Measurements from ENCODE around the gene CNTNAP2.

GRCh38 chr7:148022832-148023231 is 1906.2 kb downstream of the CNTNAP2 start:
- TF ChIP-seq CTCF (IDR thresholded peaks at IDR 0.05; ENCODE audit: borderline replicate concordance, extremely low read depth, low read length, poor library complexity, severe bottlenecking) (no peak), EZH2 (IDR thresholded peaks at IDR 0.05; ENCODE audit: borderline replicate concordance, low read depth, low read length, severe bottlenecking) (no peak)
